HepG2 (cell line): ENCODE results near the gene MTA2. TPM values are rescaled to one million over a fixed set of nuclear protein-coding genes. Genes with fewer than 3 reads are reported as not detected.

ENCODE experiments used
- ADNP ChIP-seq: sonication (generic); formaldehyde crosslinking; IDR thresholded peaks from 2 replicates; pipeline ENCODE4 v1.4.0; 2020; ENCODE audit warnings: missing genetic modification reagents
- ARID4A ChIP-seq: sonication (generic); formaldehyde crosslinking; IDR thresholded peaks from 2 replicates; pipeline ENCODE4 v1.5.0; 2020; ENCODE audit warnings: mild to moderate bottlenecking, missing genetic modification reagents, borderline replicate concordance
- CBFB ChIP-seq: sonication (generic); formaldehyde crosslinking; IDR thresholded peaks from 2 replicates; pipeline ENCODE4 v1.4.0; 2020; ENCODE audit warnings: missing genetic modification reagents
- ESRRA ChIP-seq: sonication (generic); formaldehyde crosslinking; IDR thresholded peaks from 2 replicates; pipeline ENCODE4 v1.5.1; 2020; ENCODE audit warnings: mild to moderate bottlenecking, low read depth, missing genetic modification reagents
- HDAC2 ChIP-seq: sonication (generic); formaldehyde crosslinking; IDR thresholded peaks from 2 replicates; pipeline ENCODE4 v1.4.0; 2020; ENCODE audit warnings: missing genetic modification reagents
- HES4 ChIP-seq: sonication (generic); formaldehyde crosslinking; IDR thresholded peaks from 2 replicates; pipeline ENCODE4 v1.9.0; 2021; ENCODE audit warnings: mild to moderate bottlenecking, missing genetic modification reagents, borderline replicate concordance
- KDM5A ChIP-seq: fragments of 200-600 bp; sonication (generic); IDR thresholded peaks from 2 replicates; pipeline ENCODE4 v1.7.0; 2018; ENCODE audit warnings: antibody characterized with exemption, mild to moderate bottlenecking, low read length, borderline replicate concordance
- KLF15 ChIP-seq: sonication (generic); formaldehyde crosslinking; IDR thresholded peaks from 2 replicates; pipeline ENCODE4 v1.8.1; 2023; ENCODE audit warnings: borderline replicate concordance, mild to moderate bottlenecking, inconsistent platforms, missing genetic modification reagents, mixed read lengths
- MYC ChIP-seq: sonication (generic); formaldehyde crosslinking; IDR thresholded peaks from 2 replicates; pipeline ENCODE4 v1.9.0; 2021; ENCODE audit warnings: missing genetic modification reagents, borderline replicate concordance
- NKX3-1 ChIP-seq: sonication (generic); formaldehyde crosslinking; IDR thresholded peaks from 2 replicates; pipeline ENCODE4 v1.5.0; 2020; ENCODE audit warnings: missing genetic modification reagents
- NR2F2 ChIP-seq: IDR thresholded peaks from 2 replicates; pipeline ENCODE4 v1.6.1; 2012; ENCODE audit warnings: low read depth, inconsistent platforms, borderline replicate concordance
- PAX8 ChIP-seq: sonication (generic); formaldehyde crosslinking; IDR thresholded peaks from 2 replicates; pipeline ENCODE4 v1.8.0; 2022; ENCODE audit warnings: mild to moderate bottlenecking, missing genetic modification reagents, borderline replicate concordance
- RNF2 ChIP-seq: fragments of 450-650 bp; conservative IDR thresholded peaks from 2 replicates; pipeline ENCODE4 v1.6.1; 2016; ENCODE audit warnings: low read depth
- TCF7L2 ChIP-seq: IDR thresholded peaks from 2 replicates; pipeline ENCODE4 v1.6.1; 2011; ENCODE audit warnings: mild to moderate bottlenecking, low read depth, low read length, moderate library complexity
- TFDP2 ChIP-seq: sonication (generic); formaldehyde crosslinking; IDR thresholded peaks from 2 replicates; pipeline ENCODE4 v1.4.0; 2020; ENCODE audit warnings: missing genetic modification reagents
- USF2 ChIP-seq, 2 experiments: sonication (generic) in 1 of 2; formaldehyde crosslinking in 1 of 2; IDR thresholded peaks; 2 replicates each; pipeline versions ENCODE4 v1.5.1 to v1.6.1; 2011 to 2020; ENCODE audit warnings: borderline replicate concordance in 1 of 2, low read depth in 1 of 2, low read length in 1 of 2, mild to moderate bottlenecking in 1 of 2, missing genetic modification reagents in 1 of 2, moderate library complexity in 1 of 2
- XRCC5 ChIP-seq: fragments of 200-400 bp; formaldehyde crosslinking; optimal IDR thresholded peaks from 2 replicates; pipeline ENCODE3; 2017; ENCODE audit warnings: mild to moderate bottlenecking, low read length
- ZNF547 ChIP-seq: sonication (generic); formaldehyde crosslinking; IDR thresholded peaks from 2 replicates; pipeline ENCODE4 v1.5.1; 2020; ENCODE audit warnings: mild to moderate bottlenecking, missing genetic modification reagents
- ZNF574 ChIP-seq: sonication (generic); formaldehyde crosslinking; IDR thresholded peaks from 2 replicates; pipeline ENCODE4 v1.4.0; 2020; ENCODE audit warnings: missing genetic modification reagents
- polyA plus RNA-seq, 8 experiments: library from polyadenylated mRNA; depleted of rRNA in 3 of 8; stranded (reverse) in 7 of 8; unstranded in 1 of 8; fragments of >200 nt; fragmentation: Illumina TruSeq in 4 of 8; extraction: Trizol in 4 of 8; gene quantifications; 2 replicates each; pipeline versions ENCODE4 v1.2.1 to v1.2.3, GENCODE V29; 2011 to 2016; ENCODE audit warnings: low read depth in 4 of 8, missing spikeins in 1 of 8, mixed read lengths in 1 of 8; ENCODE audit not compliant: insufficient read depth in 1 of 8
- total RNA-seq, 5 experiments: library from RNA; depleted of rRNA; stranded (reverse); fragments of >200 nt; fragmentation: Illumina TruSeq; extraction: Trizol; gene quantifications; 2 replicates each; pipeline ENCODE4 v1.2.3, GENCODE V29; 2016; ENCODE audit warnings: low read depth in 1 of 5

The MTA2 gene
- total and polyA plus RNA-seq, 2 of the 13 experiments (the other 11 are each of a cell fraction or from before 2014, with no cell fraction given) = 14.0 to 70.0 TPM

GRCh38 chr11:62546244-62546928 is 55.3 kb downstream of the MTA2 start, which contains the start of gene AHNAK (continued):
- TF ChIP-seq USF2 (IDR thresholded peaks at IDR 0.05; ENCODE audit: low read depth, low read length) (no peak), USF2 (CRISPR knock-in tag; IDR thresholded peaks at IDR 0.05; ENCODE audit: borderline replicate concordance) (no peak), ZNF547 (CRISPR knock-in tag) (no peak), TFDP2 (CRISPR knock-in tag) (peak; percentile 37; the same call in 1 of the 2 replicates), ESRRA (no peak), CBFB (CRISPR knock-in tag) (no peak), NR2F2 (no peak), KLF15 (CRISPR knock-in tag) (no peak), TCF7L2 (no peak), XRCC5 (no peak), MYC (no peak), HES4 (no peak), PAX8 (no peak), ARID4A (CRISPR knock-in tag) (peak; percentile 39), HDAC2 (no peak), RNF2 (no peak), ZNF574 (peak; percentile 53; the same call in 1 of the 2 replicates), NKX3-1 (CRISPR knock-in tag) (0 out of 2 replicates have a peak, but pooled peaks have one; percentile 46), ADNP (CRISPR knock-in tag) (no peak), KDM5A (no peak; the same call in 1 of the 2 replicates)
